Activated gamma-delta T cell (primary cell): ENCODE data around the gene ORC6.

Source experiments
- DNase-seq: peaks from one replicate; lab custom pipeline; 2025; lab: John Stamatoyannopoulos, UW

Gene ORC6

GRCh38 chr16:46731691-46732555, 42.5 kb downstream of the ORC6 start:
- no peak for DNase-seq

GRCh38 chr16:46732561-46732960, 43.1 kb downstream of the ORC6 start:
- DNase-seq, result no peak

- DNase-seq, result no peak
Measured at GRCh38 chr16:46733319-46733830, 43.9 kb downstream of the ORC6 start.

GRCh38 chr16:46736695-46737094, 47.2 kb downstream of the ORC6 start:
- DNase-seq, result no peak

- DNase-seq, result no peak
Measured at GRCh38 chr16:46737621-46738214, 48.3 kb downstream of the ORC6 start.

GRCh38 chr16:46739934-46740333, 50.5 kb downstream of the ORC6 start:
- DNase-seq, result no peak

GRCh38 chr16:46743232-46743719, 53.8 kb downstream of the ORC6 start:
- no peak for DNase-seq

GRCh38 chr16:46745617-46746016, 56.2 kb downstream of the ORC6 start:
- DNase-seq, result no peak

GRCh38 chr16:46746821-46747776, 57.6 kb downstream of the ORC6 start:
- no peak for DNase-seq
